ENCODE data around the gene QRICH2. TPM values are rescaled to one million over a fixed set of nuclear protein-coding genes. Genes with fewer than 3 reads are reported as not detected.

Gene QRICH2
- total RNA-seq, 1 donor from 2014 or later: 3.8 TPM

DNA sequence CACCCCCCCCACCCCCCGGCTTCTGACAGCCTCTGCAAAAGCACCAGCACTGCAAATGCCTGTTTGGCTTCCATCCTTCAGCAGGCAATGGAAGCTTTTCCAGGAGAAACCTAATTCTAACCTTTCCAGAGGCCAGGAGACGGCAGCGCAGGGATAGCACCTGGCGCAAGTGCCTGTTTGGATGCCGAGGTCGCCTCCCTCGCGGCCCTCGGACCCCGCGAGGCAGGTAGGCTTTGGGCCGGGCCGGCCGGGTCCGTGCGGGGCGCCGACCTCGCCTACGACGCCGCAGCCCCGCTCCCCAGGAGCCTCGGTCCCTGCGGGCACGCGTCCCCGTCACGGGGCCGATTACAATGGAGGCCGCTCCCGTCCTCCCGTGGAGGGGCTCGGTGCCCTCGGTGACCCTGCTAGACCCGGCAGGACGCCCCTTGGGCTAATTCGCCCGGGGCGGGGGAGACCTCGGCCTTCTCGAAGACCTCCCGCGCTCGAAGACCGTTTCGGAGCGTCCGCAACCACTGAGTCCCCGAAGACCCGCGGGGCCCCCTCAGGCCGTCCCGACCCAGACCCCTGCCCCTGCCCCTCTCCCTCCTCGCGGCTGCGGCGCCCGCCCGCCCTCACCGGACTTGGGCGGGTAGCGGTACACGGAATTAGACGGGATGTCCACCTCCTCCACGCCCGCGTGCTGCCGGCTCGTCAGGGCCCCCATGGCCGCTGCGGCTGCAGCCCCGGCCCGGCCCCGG, 68.4 kb downstream of the QRICH2 start:
- Mint-ChIP-seq H3K27me3 (ENCODE audit: low read depth, unreplicated experiment) (peaks cover 45% of the 10 kb centered on the region), H3K4me3 (ENCODE audit: unreplicated experiment) (peak overlapping the region; percentile 80), H3K4me1 (ENCODE audit: low read depth, unreplicated experiment) (no peaks in the 10 kb centered on the region), H3K27ac (ENCODE audit: unreplicated experiment) (no peak overlapping the region), H3K36me3 (ENCODE audit: low read depth, unreplicated experiment) (no peaks in the 10 kb centered on the region), H3K9me3 (ENCODE audit: unreplicated experiment) (no peaks in the 10 kb centered on the region)
- no peaks in the 10 kb centered on the region for H4K20me1 ChIP-seq (ENCODE audit: insufficient read depth, low read length)
- peaks cover 45% of the 10 kb centered on the region for H3K27me3 ChIP-seq (ENCODE audit: insufficient read depth, low read length)
- peak overlapping the region; percentile 96 for H3K4me2 ChIP-seq (ENCODE audit: low read length)
- H3K9ac ChIP-seq (ENCODE audit: low read length): no peak overlapping the region
- no peaks in the 10 kb centered on the region for H3K9me3 ChIP-seq (ENCODE audit: insufficient read depth, low read depth, low read length)
- H3K27ac ChIP-seq (ENCODE audit: low read depth, low read length): no peak overlapping the region
- FAIRE-seq (no peak), DNase-seq (ENCODE audit: low read depth) (no peak)
- no peaks in the 10 kb centered on the region for H3K36me3 ChIP-seq (ENCODE audit: insufficient read depth, low read length)
- peak overlapping the region; percentile 69 for H2AFZ ChIP-seq (ENCODE audit: low read depth, low read length)
- peak overlapping the region; percentile 17 for H3K4me3 ChIP-seq (ENCODE audit: insufficient read depth, low read depth, low read length)
- H3K4me1 ChIP-seq (ENCODE audit: insufficient read depth, low read length): peaks cover 4% of the 10 kb centered on the region
- peak; percentile 100 for TF ChIP-seq EZH2 (IDR thresholded peaks at IDR 0.05; ENCODE audit: insufficient read depth, low read length)
- TF ChIP-seq, protein P1, sequence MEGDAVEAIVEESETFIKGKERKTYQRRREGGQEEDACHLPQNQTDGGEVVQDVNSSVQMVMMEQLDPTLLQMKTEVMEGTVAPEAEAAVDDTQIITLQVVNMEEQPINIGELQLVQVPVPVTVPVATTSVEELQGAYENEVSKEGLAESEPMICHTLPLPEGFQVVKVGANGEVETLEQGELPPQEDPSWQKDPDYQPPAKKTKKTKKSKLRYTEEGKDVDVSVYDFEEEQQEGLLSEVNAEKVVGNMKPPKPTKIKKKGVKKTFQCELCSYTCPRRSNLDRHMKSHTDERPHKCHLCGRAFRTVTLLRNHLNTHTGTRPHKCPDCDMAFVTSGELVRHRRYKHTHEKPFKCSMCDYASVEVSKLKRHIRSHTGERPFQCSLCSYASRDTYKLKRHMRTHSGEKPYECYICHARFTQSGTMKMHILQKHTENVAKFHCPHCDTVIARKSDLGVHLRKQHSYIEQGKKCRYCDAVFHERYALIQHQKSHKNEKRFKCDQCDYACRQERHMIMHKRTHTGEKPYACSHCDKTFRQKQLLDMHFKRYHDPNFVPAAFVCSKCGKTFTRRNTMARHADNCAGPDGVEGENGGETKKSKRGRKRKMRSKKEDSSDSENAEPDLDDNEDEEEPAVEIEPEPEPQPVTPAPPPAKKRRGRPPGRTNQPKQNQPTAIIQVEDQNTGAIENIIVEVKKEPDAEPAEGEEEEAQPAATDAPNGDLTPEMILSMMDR (IDR thresholded peaks at IDR 0.05; ENCODE audit: insufficient read depth, low read depth, low read length): no peak
- no peaks in the 10 kb centered on the region for H3K79me2 ChIP-seq (ENCODE audit: insufficient read depth, low read length)

DNA sequence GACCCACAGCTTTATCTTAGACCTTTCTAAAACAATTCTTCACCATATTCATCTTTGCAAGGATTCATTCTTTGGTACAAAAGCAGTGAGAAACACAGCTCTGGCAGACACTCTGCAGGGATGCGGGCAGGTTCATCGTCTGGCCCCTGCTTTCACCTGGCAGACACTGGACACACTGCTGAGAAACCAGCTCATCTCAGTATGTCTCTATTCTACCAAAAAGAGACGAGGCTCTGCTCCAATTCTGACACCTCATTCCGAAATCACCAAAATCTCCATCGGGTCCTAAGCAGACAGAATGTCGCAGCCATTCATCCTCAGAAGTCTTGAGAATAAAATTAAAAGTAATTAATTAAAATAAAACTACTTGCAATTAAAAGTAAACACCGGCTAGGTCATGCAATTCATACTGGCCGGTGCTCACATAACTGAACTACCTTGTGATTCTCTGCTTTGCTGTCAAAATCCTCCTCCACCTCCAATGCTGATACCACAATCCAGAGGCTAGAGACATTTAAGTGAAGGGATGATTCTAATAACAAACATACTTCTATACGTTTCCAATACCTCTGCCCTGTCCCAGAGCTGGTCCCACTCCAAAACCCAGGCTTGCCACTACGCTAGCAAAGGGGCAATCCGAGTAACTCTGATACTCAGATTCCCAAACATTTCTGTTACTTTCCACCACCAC, 69.1 kb downstream of the QRICH2 start:
- Histone ChIP-seq H2AFZ (ENCODE audit: low read depth, low read length) (no peak overlapping the region), H4K20me1 (ENCODE audit: insufficient read depth, low read length) (no peaks in the 10 kb centered on the region), H3K27ac (ENCODE audit: low read depth, low read length) (no peak overlapping the region), H3K4me3 (ENCODE audit: insufficient read depth, low read depth, low read length) (no peak overlapping the region), H3K36me3 (ENCODE audit: insufficient read depth, low read length) (no peaks in the 10 kb centered on the region), H3K9ac (ENCODE audit: low read length) (no peak overlapping the region), H3K4me1 (ENCODE audit: insufficient read depth, low read length) (peaks cover 4% of the 10 kb centered on the region), H3K9me3 (ENCODE audit: insufficient read depth, low read depth, low read length) (no peaks in the 10 kb centered on the region), H3K4me2 (ENCODE audit: low read length) (no peak overlapping the region), H3K79me2 (ENCODE audit: insufficient read depth, low read length) (no peaks in the 10 kb centered on the region), H3K27me3 (ENCODE audit: insufficient read depth, low read length) (peaks cover 41% of the 10 kb centered on the region)
- FAIRE-seq (no peak), DNase-seq (ENCODE audit: low read depth) (no peak)
- H3K9me3 Mint-ChIP-seq (ENCODE audit: unreplicated experiment): no peaks in the 10 kb centered on the region
- peak overlapping the region; percentile 80 for H3K4me3 Mint-ChIP-seq (ENCODE audit: unreplicated experiment)
- TF ChIP-seq, protein P1 (IDR thresholded peaks at IDR 0.05; ENCODE audit: insufficient read depth, low read depth, low read length): no peak
- no peak for TF ChIP-seq EZH2 (IDR thresholded peaks at IDR 0.05; ENCODE audit: insufficient read depth, low read length)
- H3K36me3 Mint-ChIP-seq (ENCODE audit: low read depth, unreplicated experiment): no peaks in the 10 kb centered on the region
- H3K27me3 Mint-ChIP-seq (ENCODE audit: low read depth, unreplicated experiment): peaks cover 39% of the 10 kb centered on the region
- no peaks in the 10 kb centered on the region for H3K4me1 Mint-ChIP-seq (ENCODE audit: low read depth, unreplicated experiment)
- peak overlapping the region; percentile 63 for H3K27ac Mint-ChIP-seq (ENCODE audit: unreplicated experiment)

Data from astrocyte (in vitro differentiated cells and primary cell).